ENCODE measurements around the gene PALM. TPM values are rescaled to one million over a fixed set of nuclear protein-coding genes. Genes with fewer than 3 reads are reported as not detected.
"Not testable (repeated sequence)": the region's sequence is repeated elsewhere in the genome, so short reads cannot be mapped to it uniquely, and the experiment has no call there.

The PALM gene
- total RNA-seq, 1 donor from 2014 or later: 32.9 TPM

DNA sequence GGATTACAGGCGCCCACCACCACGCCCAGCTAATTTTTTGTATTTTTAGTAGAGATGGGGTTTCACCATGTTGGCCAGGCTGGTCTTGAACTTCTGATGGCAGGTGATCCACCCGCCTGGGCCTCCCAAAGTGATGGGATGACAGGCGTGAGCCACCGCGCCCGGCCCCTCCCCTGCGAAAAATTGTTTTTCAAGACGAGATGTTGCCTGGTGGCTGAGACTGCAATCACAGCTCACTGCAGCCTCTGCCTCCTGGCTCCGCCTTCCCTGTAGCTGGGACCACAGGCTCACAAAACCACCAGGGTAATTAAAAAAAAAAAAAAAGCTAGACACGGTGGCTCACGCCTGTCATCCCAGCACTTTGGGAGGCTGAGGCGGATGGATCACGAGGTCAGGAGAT lies 8.8 kb upstream of the PALM start:
- DNase-seq; intact Hi-C loops (cut with DNase I); ATAC-seq (ENCODE audit: poor library complexity): not testable (repeated sequence)

DNA sequence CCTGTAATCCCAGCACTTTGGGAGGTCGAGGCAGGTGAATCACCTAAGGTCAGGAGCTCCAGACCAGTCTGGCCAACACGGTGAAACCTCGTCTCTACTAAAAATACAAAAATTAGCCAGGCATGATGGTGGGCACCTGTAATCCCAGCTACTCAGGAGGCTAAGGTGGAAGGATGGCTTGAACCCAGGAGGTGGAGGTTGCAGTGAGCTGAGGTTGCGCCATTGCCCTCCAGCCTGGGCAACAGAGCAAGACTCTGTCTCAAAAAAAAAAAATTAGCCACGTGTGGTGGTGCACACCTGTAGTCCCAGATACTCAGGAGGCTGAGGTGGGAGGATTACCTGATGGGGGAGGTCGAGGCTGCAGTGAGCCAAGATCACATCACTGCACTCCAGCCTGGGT lies 5.9 kb upstream of the PALM start:
- DNase-seq; intact Hi-C loops (cut with DNase I); ATAC-seq (ENCODE audit: poor library complexity): not testable (repeated sequence)

DNA sequence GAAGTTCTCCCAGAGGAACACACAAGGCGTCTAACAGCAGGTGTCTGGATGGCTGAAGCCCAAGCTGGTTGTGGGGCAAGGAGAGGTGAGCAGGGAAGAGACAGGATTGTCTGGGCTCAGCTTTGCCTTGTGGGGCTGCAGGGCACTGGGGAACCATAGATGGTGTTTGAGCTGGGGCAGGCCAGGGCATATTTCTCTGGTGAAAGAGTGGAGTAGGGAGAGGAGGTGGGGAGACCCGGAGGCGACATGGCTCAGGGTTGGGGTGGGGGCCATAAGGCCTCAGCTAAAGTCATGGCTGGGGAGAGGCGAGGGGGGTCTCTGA lies 5.4 kb upstream of the PALM start:
- ATAC-seq (ENCODE audit: poor library complexity): no peak
- DNase-seq: no peak
- intact Hi-C loops (cut with DNase I): no loop called here

DNA sequence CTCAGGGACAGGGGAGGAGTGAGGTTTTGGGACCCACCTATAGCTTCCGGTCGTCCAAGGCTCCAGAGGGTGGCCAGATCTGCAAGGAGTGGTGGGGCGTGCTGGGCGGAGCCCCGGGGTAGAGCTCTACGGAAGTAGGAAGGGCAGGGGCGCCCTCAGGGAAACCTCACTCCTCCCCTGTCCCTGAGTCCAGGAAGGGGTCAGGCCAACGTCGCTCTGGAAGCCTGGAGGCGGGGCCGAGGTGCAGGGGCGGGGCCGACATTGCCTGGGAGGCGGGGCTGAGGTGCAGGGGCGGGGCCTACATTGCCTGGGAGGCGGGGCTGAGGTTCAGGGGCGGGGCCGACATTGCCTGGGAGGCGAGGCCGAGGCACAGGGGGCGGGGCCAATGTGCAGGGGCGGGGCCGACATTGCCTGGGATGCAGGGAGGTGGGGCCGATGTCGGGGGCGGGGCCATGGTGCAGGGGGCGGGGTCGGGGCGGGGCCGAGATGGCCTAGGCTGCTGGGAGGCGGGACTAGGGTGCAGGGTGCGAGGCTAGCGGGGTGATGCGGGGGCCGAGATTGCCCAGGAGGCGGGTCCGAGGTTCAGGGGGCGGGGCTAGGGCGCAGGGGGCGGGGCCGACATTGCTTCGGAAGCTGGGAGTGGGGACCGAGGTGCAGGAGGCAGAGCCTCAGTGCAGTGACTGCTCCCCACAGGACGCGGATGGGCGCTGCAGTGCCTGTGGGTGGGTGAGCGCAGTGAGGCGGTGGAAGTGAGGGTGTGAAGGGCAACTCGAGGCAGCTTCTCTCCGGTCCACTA lies 4.9 kb upstream of the PALM start:
- intact Hi-C loops (cut with DNase I): no loop called here
- peak; percentile 78 for ATAC-seq (ENCODE audit: poor library complexity)

DNA sequence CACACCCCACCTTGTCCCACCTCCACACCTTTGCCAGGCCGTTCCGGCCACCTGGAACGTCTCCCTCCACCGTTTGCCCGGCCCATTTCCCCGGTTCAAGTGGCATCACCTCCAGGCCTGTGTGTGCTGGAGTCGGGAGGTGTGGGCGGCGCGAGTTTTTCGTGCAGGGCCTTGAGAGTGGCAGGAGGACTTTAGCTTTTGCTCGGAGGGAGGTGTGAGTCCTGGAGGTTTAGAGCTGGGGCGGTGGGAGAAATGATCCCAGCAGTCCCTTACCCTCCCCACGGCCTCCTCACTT lies 4.3 kb upstream of the PALM start:
- ATAC-seq (ENCODE audit: poor library complexity): no peak
- intact Hi-C loops (cut with DNase I): no loop called here
- no peak for DNase-seq

More for the DNA sequence above, 4.9 kb upstream of the PALM start:
- DNase-seq: peak; percentile 91

DNA sequence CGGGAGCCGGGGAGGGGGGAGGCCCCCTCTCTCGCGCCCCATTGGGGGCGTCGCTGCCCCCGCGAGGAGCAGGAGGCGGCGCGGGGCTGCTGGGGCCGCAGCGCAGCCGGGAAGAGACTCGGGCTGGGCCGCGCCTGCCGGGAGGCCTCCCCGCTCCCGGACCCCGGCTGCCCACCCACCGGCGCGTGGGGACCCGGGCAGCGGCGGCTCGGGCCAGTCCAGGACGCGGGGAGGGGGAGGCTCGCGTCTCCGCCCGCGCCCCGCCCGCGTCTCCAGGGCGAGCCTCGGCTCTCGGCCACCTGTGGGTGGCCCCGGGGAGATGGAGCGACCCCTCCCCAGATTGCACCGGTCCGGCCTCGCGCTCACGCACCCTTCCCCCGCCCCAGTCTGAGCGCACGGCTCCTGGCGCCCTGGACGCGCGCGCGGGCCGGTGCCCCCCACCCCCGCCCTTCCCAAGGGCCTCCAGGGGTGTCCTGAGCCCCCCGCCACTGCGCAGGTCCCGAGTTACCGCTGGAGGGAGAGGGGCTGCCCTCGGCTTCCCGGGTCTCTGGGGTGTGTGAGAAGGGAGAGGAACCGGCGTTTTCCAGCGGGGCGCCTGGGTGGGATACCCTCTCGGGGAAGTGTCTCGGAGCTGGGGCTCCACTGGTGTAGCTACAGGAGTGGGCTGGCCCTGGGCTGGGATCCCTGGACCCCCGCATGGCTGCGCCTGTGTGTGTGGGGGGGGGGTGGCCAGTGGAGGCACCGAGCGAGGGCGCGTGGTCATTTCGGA lies 645 bp downstream of the PALM start:
- ATAC-seq (ENCODE audit: poor library complexity) (peak; percentile 10), DNase-seq (no peak)
- intact Hi-C loops (cut with DNase I): no loop called here

DNA sequence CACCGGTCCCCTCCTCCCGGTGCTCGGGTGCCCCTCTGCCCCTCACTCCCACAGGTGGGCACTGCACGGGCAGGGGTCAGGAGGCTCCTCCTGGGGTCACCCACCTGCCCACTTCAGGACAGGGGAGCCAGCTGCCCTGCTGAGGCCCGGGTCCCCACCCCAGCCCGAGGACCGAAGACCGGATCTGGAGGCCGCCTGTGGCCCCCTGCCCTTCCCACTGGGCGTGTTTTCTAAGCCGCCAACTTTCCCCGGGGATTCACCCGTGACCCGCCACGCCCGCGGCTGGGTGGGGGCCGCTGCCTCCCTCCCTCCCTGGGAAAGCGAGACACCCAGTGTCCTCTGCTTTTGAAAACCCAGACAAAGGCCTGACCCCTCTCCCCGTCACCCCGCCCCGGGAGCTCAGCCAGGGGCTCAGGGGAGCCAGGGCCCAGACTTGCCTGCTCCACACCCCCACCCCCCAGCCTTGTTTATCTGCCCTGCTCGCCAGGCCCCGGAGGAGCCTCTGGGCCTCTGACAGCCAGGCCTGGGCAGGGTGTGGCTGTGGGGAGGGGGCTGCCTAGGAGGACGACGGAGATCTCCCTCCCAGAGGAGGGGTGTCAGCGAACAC lies 1.3 kb downstream of the PALM start:
- intact Hi-C loops (cut with DNase I): no loop called here
- peak; percentile 70 for ATAC-seq (ENCODE audit: poor library complexity)
- peak; percentile 77 for DNase-seq

DNA sequence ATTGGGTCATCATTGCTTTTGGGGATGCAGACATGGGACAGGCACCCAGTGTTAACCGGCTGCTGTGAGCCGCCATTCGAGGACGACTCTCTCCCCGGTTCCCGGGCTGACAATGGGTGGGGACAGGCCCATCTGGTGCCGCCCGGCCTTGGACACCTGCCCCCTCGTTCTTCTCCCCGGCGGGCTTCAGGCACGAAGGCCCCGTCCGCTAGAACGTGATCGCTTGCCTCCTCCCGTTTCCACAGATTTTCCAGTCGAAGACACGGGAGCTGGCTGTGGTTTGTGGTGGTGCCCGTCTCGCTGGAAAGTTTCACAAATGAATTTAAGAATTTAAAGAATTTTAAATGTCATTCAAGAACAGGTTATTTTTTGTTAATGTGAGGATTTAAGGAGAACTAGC lies 2.0 kb downstream of the PALM start:
- DNase-seq (peak; percentile 56), ATAC-seq (ENCODE audit: poor library complexity) (no peak)
- intact Hi-C loops (cut with DNase I): no loop called here

DNA sequence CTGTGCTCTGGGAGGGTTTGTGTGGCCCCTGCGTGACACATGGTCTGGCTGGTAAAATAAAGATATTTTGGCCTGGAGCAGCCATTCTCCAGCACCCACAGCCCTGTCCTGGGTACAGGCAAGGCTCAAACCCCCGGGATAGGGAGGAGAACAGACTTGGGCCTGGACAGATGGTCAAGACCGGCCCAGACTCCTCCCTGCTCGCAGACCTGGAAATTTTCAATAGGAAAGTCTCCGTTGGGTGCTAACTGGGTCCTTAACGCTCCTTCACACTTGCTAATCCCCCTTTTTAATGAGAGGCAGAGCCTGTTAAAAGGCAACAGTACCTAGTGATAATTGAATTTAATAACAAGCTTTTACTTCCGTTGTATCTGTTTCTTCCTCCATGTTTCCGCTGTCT lies 2.5 kb downstream of the PALM start:
- DNase-seq: no peak
- ATAC-seq (ENCODE audit: poor library complexity): no peak
- intact Hi-C loops (cut with DNase I): no loop called here

DNA sequence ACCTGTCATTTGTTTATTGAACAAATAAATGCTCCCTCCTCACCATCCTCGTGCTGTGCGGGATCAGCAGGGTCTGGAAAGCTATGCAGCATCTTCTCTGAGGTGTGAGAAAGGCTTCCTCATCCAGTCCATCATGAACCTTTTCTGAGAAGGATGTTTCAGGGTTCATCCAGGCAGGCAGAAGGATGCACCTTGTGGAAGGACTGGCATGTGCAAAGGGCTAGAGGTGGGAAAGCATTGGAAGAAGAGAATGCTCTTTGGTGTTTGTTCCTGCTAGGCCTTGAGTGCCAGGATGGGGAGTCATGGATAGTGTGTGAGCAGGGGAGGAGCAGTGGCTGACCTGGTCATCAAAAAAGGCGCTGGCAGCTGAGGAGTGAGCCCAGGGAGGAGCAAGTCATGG lies 6.6 kb downstream of the PALM start:
- DNase-seq: no peak
- intact Hi-C loops (cut with DNase I): no loop called here
- no peak for ATAC-seq (ENCODE audit: poor library complexity)

DNA sequence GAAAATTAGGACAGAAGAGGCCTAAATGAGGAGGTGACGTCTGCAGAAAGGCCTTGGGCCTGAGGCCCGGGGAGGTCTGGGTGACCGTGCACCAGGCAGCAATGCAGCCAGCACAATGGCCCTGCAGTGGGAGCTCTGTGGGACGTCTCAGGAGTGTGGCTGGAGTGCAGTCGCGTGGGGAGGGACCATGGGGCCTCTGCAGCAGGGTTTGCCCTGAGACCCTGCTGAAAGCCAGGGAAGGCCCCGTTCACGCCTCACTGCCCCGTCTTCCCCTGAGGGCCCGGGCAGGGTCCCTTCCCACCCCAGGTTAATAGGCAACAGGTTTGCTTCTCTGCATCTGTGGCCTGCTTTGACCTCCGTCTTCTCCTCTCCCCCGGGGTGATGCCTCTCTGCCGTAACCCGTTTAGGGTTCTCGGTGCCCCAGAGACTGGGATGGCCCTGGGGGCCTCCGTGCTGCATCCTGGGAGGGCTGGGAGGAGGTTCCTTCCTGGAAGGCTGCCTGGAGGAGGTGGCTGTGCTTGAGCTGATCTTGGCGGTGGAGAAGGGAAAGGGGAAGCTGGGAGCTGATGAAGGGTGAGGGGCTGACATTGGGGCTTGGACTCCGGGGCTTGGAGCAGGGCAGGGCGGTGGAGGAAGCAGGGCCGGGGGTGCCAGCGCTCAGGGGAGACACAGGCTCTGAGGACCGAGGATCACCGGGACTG lies 9.7 kb downstream of the PALM start:
- intact Hi-C loops (cut with DNase I): no loop called here
- DNase-seq: no peak
- ATAC-seq (ENCODE audit: poor library complexity): peak; percentile 41

DNA sequence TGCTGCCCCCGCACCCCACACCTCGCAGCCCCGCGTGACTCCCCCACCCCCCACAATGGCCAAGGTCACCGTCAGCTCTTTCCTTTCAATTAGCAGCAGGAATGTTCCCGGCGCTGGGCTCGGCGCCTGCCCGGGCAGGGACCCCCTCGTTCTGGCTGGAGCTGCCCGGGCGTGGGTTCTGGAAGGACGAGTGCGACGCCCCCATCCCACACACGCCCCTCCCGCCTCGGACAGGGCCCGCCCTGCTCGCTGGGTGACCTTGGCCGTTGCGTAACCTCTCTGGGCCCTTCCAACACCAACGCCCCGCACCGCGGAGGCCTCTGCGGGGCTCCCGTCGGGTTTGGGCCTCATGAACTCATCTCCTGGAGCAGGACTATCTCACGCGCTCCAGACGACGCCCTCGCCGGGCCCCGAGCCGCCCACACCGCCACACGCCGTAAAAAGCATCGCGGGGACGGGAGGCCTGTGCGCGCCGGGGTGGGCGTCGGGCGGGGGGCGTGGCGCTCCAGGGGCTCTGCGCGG lies 10.3 kb downstream of the PALM start:
- peak; percentile 87 for DNase-seq
- ATAC-seq (ENCODE audit: poor library complexity): peak; percentile 78
- intact Hi-C loops (cut with DNase I): no loop called here

DNA sequence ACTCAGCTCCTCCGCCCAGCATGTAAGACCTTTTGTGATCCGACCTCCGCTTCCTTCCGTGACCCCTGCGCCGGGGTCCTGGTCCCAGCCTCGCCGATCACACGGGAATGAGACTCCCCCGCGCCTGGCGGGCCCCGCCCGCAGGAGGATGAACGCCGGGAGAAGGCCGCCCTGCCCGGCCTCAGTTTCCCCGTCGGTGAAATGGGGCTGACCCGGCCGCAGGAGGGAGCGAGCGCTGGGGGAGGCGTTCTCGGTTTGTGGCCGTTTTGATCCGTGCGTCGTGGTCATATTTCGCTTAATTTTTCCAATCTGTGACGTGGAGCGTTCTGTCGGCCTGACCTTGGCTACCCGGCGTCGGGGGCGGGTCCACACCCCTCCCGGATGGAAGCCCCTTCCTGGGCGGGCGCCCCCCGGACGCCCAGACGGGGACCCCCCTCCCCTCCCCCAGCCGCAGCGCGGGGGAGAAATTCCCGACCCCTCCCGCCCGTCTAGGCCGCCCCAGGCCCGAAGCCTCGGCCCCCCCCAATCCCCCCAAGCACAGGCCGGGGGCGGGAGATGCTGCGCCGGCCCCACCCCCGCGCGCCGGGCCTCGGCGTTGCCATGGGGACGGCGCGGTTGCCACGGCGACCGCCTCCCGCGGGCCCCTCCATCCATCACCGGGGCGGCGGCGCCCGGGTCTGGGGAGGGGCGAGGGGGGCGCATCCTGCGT lies 11.1 kb downstream of the PALM start:
- intact Hi-C loops (cut with DNase I): no loop called here
- DNase-seq (no peak), ATAC-seq (ENCODE audit: poor library complexity) (peak; percentile 14)

DNA sequence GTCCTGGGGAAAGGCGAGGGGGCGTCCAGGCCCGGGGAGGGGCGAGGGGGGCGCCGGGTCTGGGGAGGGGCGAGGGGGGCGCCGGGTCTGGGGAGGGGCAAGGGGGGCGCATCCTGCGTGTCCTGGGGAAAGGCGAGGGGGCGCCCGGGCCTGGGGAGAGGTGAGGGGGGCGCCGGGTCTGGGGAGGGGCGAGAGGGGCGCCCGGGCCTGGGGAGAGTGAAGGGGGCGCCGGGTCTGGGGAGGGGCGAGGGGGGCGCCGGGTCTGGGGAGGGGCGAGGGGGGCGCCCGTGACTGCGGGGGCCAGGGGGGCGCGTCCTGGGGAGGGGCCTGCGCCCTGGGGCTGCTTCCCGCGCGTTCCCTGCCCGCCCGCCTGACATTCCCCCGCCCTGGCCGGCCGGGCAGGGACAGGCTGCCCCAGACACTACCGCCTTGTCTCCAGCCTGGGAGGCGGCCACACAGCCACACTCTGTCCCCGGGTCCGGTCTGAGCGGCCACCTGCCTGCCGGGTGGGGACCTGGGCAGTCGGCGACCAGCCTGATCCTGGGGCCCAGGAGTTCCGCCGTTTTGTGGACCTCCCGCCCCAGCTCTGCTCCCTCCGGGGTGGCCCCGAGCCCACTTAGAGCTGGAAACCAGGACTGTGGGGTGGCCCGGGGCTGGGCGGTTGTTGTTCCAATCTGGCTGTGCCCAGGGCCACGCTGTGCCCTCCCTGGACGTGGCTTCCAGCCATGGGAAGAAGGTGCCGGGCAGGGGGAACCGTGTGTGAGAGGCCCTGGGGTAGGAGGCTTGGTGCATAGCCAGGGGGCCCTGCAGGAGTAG lies 11.8 kb downstream of the PALM start:
- ATAC-seq (ENCODE audit: poor library complexity): no peak
- DNase-seq: no peak
- intact Hi-C loops (cut with DNase I): no loop called here

DNA sequence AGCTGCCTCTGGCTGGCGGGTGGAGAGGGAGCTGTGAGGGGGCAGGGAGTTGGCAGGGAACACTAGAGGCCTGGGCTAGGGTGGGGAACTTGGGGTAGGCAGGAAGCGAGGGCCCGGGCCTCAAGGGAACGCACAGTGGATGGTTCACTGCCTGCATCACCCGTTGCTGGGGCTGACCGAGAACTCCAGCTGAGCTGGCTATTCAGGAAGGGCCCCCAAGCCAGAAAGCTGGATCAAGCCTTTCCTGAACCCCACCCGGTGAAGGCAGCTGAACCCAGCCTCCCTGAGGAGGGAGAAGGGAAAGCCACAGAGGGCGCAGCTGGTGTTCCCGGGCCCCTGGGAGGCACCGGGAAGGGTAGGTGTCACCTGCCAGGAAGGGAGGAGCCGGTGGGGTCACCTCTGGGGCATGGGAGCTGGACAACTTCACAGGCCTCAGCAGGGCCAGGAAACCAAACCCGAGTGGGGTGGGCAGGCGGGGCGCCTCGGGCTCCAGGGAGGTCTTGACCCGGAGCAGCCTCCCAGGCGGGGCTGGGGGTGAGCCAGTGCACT lies 13.9 kb downstream of the PALM start:
- intact Hi-C loops (cut with DNase I): no loop called here
- peak; percentile 72 for DNase-seq
- ATAC-seq (ENCODE audit: poor library complexity): no peak

DNA sequence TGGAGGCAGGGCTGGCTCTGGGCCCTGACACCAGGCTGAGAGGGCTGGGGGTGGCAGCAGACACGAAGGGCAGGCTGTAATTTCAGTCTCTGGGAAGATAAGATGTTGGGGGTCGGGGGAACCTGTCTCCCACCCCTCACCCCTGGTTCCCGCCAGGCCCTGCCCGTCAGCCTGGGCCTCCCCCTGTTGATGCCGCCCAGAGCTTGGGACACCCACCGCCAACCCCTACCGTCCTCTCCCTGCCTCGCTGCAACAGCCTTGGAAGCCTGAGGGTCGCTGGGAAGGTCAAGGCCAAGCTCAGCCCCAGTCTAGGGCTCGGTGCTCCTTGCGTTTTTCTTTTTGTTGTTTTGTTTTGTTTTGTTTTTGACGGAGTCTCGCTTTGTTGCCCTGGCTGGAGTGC lies 14.5 kb downstream of the PALM start:
- no peak for ATAC-seq (ENCODE audit: poor library complexity)
- DNase-seq: no peak
- intact Hi-C loops (cut with DNase I): no loop called here

DNA sequence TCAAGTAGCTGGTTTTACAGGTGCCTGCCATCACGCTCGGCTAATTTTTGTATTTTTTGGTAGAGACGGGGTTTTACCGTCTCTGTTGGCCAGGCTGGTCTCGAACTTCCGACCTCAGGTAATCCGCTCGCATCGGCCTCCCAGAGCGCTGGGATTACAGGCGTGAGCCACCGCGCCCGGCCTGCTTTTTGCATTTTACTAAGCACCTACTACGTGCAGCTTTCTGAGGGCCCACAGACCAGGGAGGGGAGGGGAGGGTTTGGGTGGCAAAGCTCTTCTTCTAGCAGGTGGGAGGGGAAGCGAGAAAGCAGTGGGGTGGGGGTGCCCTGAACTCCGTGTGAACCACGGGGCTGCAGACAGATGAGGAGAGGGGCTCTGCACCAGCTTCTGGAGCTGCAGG lies 15.0 kb downstream of the PALM start:
- intact Hi-C loops (cut with DNase I): no loop called here
- DNase-seq (no peak), ATAC-seq (ENCODE audit: poor library complexity) (no peak)

All from Right ventricle myocardium superior (tissue), 1 donor.